A549 (cell line): Measurements from ENCODE around the gene WIPF3. TPM values are rescaled to one million over a fixed set of nuclear protein-coding genes. Genes with fewer than 3 reads are reported as not detected.

ENCODE experiments used
- ATAC-seq, 2 experiments: fragments of 200-7000 bp in 1 of 2; fragments of >200 bp in 1 of 2; cut with Nextera tagmentation in 1 of 2; cut with Tn5 transposase in 1 of 2; 3 replicates each; pipeline versions ENCODE4 v1.8.0 to v1.9.1; 2018 to 2020; ENCODE audit warnings: mild to moderate bottlenecking in 1 of 2, moderate library complexity in 1 of 2
- CTCF ChIA-PET: fragments of 300-600 bp; sonication (Branson Sonifier 250); formaldehyde crosslinking; extraction: SDS; loops from one replicate; lab custom pipeline; 2021; ENCODE audit warnings: antibody characterized with exemption, inconsistent platforms; lab: Yijun Ruan, JAX
- POLR2A ChIA-PET: fragments of 350-600 bp; formaldehyde crosslinking; extraction: SDS; loops from one replicate; lab custom pipeline; 2021; ENCODE audit warnings: antibody characterized with exemption, inconsistent platforms; lab: Yijun Ruan, JAX
- DNase-seq, 2 experiments: peaks; one replicate each; pipeline versions ENCODE4 v3.0.0 to v3.0.0-alpha.2; 2011 to 2016; ENCODE audit warnings: low read depth in 1 of 2, low spot score in 1 of 2
- FAIRE-seq: peaks from 2 replicates; lab custom pipeline; 2011; peaks lifted over from hg19 to GRCh38; lab: Jason Lieb, UNC
- H3K27ac ChIP-seq, 2 experiments: fragments of >200 bp; sonication (Bioruptor Twin); formaldehyde crosslinking; 3 replicates each; pipeline ENCODE4 v1.5.1; 2016 to 2017
- H3K4me1 ChIP-seq: fragments of >200 bp; sonication (Bioruptor Twin); formaldehyde crosslinking; 3 replicates; pipeline ENCODE4 v1.6.1; 2016
- H3K4me2 ChIP-seq: fragments of >200 bp; sonication (Bioruptor Twin); formaldehyde crosslinking; 3 replicates; pipeline ENCODE4 v1.6.1; 2016
- H3K4me3 ChIP-seq: fragments of >200 bp; sonication (Bioruptor Twin); formaldehyde crosslinking; 3 replicates; pipeline ENCODE4 v1.5.1; 2016
- H3K9me3 ChIP-seq: fragments of >200 bp; sonication (Bioruptor Twin); formaldehyde crosslinking; 3 replicates; pipeline ENCODE4 v1.6.1; 2016
- CTCF ChIP-seq: fragments of >200 bp; sonication (Bioruptor Twin); formaldehyde crosslinking; IDR thresholded peaks from 3 replicates; pipeline ENCODE4 v1.5.1; 2016
- E2F6 ChIP-seq: IDR thresholded peaks from 2 replicates; pipeline ENCODE4 v1.6.1; 2012; ENCODE audit warnings: low read depth, borderline replicate concordance
- ELK1 ChIP-seq: fragments of 150-350 bp; IDR thresholded peaks from 2 replicates; pipeline ENCODE4 v1.6.1; 2014; ENCODE audit warnings: low read depth, mild to moderate bottlenecking, low read length
- ESRRA ChIP-seq: fragments of 150-350 bp; IDR thresholded peaks from 2 replicates; pipeline ENCODE4 v1.6.1; 2014; ENCODE audit warnings: mild to moderate bottlenecking, low read length, borderline replicate concordance
- FOSL2 ChIP-seq, 2 experiments: fragments of 450-650 bp in 1 of 2; fragments of >200 bp in 1 of 2; sonication (Bioruptor Twin) in 1 of 2; formaldehyde crosslinking; IDR thresholded peaks; 2 replicates each; pipeline versions ENCODE4 v1.5.0 to v1.6.1; 2016 to 2020; ENCODE audit warnings: mild to moderate bottlenecking in 1 of 2, moderate library complexity in 1 of 2
- HEYL ChIP-seq: fragments of 250-450 bp; sonication (Bioruptor Pico); IDR thresholded peaks from 2 replicates; pipeline ENCODE4 v1.8.0; 2021; ENCODE audit warnings: mild to moderate bottlenecking, moderate library complexity
- HMGXB4 ChIP-seq: fragments of 250-450 bp; sonication (Bioruptor Pico); IDR thresholded peaks from 2 replicates; pipeline ENCODE4 v1.5.0; 2021; ENCODE audit warnings: mild to moderate bottlenecking, moderate library complexity, borderline replicate concordance
- HOXB13 ChIP-seq: fragments of 250-450 bp; sonication (Bioruptor Pico); IDR thresholded peaks from 2 replicates; pipeline ENCODE4 v1.5.0; 2020; ENCODE audit warnings: low read depth, mild to moderate bottlenecking, moderate library complexity
- JUN ChIP-seq, 2 experiments: fragments of >200 bp; sonication (Bioruptor Twin); formaldehyde crosslinking; IDR thresholded peaks; 2 replicates in 1 of 2; 3 replicates in 1 of 2; pipeline ENCODE4 v1.6.1; 2016 to 2017
- KDM5A ChIP-seq: fragments of 200-600 bp; sonication (generic); IDR thresholded peaks from 2 replicates; pipeline ENCODE4 v1.6.1; 2016; ENCODE audit warnings: antibody characterized with exemption, mild to moderate bottlenecking
- MAZ ChIP-seq: fragments of 150-350 bp; IDR thresholded peaks from 2 replicates; pipeline ENCODE4 v1.6.1; 2014; ENCODE audit warnings: antibody characterized with exemption, low read depth, low read length, borderline replicate concordance
- NPAS2 ChIP-seq: fragments of 250-450 bp; sonication (Bioruptor Pico); IDR thresholded peaks from 2 replicates; pipeline ENCODE4 v1.8.0; 2022; ENCODE audit warnings: mild to moderate bottlenecking, moderate library complexity, borderline replicate concordance
- NR3C1 ChIP-seq: fragments of >200 bp; sonication (Bioruptor Twin); formaldehyde crosslinking; IDR thresholded peaks from 3 replicates; pipeline ENCODE4 v1.6.1; 2017
- POLR2A ChIP-seq: IDR thresholded peaks from 2 replicates; pipeline ENCODE4 v1.6.1; 2012; ENCODE audit warnings: mild to moderate bottlenecking, low read length
- RAD21 ChIP-seq, 2 experiments: fragments of >200 bp in 1 of 2; sonication (Bioruptor Twin) in 1 of 2; formaldehyde crosslinking in 1 of 2; IDR thresholded peaks in 1 of 2; conservative IDR thresholded peaks in 1 of 2; 2 replicates in 1 of 2; 3 replicates in 1 of 2; pipeline ENCODE4 v1.6.1; 2012 to 2018; ENCODE audit warnings: inconsistent platforms in 1 of 2
- RCOR1 ChIP-seq: fragments of 150-350 bp; IDR thresholded peaks from 2 replicates; pipeline ENCODE4 v1.6.1; 2014; ENCODE audit warnings: antibody characterized with exemption, low read length, low read depth
- REST ChIP-seq: fragments of 200-600 bp; sonication (generic); IDR thresholded peaks from 2 replicates; pipeline ENCODE4 v1.6.1; 2016; ENCODE audit warnings: antibody characterized with exemption, mild to moderate bottlenecking, moderate library complexity
- SREBF2 ChIP-seq: fragments of 450-650 bp; IDR thresholded peaks from 2 replicates; pipeline ENCODE4 v1.6.1; 2014; ENCODE audit warnings: mild to moderate bottlenecking, moderate library complexity
- TP53 ChIP-seq: fragments of 250-450 bp; sonication (Bioruptor Pico); IDR thresholded peaks from 2 replicates; pipeline ENCODE4 v1.5.0; 2021; ENCODE audit warnings: mild to moderate bottlenecking, moderate library complexity
- WGBS: methylation state at CpG from one replicate; pipeline ENCODE4 v1.1.6; 2017; ENCODE audit errors: missing lambda C conversion rate; 5-methylcytosine and 5-hydroxymethylcytosine counted together
- polyA plus RNA-seq, 4 experiments: library from polyadenylated mRNA; depleted of rRNA in 3 of 4; stranded (reverse); fragments of >200 nt; fragmentation: RNase III in 1 of 4; extraction: RNeasy Plus Mini Kit Qiagen cat#74134 plus additional on column Dnase treatment in 1 of 4; gene quantifications; 2 replicates in 3 of 4; 3 replicates in 1 of 4; pipeline ENCODE4 v1.2.3, GENCODE V29; 2011 to 2017

WIPF3 gene
- polyA plus RNA-seq, 2 of the 4 experiments (the other 2 are of a cell fraction): 0.10 to 0.30 TPM

- TF ChIP-seq ESRRA (no peak), JUN (IDR thresholded peaks at IDR 0.05) (no peak), KDM5A (no peak), RAD21 (conservative IDR thresholded peaks at IDR 0.05 in 1 of 2, IDR thresholded peaks at IDR 0.05 in 1 of 2) (no peak), POLR2A (no peak), HEYL (CRISPR knock-in tag) (no peak), CTCF (no peak), MAZ (no peak), NPAS2 (no peak), HOXB13 (CRISPR knock-in tag) (no peak), HMGXB4 (CRISPR knock-in tag) (no peak), NR3C1 (no peak), E2F6 (no peak), TP53 (no peak), FOSL2 (IDR thresholded peaks at IDR 0.05) (no peak), FOSL2 (CRISPR knock-in tag; IDR thresholded peaks at IDR 0.05) (no peak), SREBF2 (no peak), ELK1 (no peak), RCOR1 (no peak), REST (no peak)
- no peak overlapping the region for H3K4me3 ChIP-seq
- CTCF ChIA-PET: interaction anchor here (0.9 kb wide), 1 partner anchor 176 kb away, joined by 3 read pairs; no protein-coding TSS in a partner anchor
- no peaks in the 10 kb centered on the region for H3K9me3 ChIP-seq
- no peak overlapping the region for H3K4me2 ChIP-seq
- FAIRE-seq: no peak
- peaks cover 4% of the 10 kb centered on the region; the same call in 1 of the 3 replicates for H3K4me1 ChIP-seq
- no peak overlapping the region for H3K27ac ChIP-seq
- POLR2A ChIA-PET: no interaction called here
- ATAC-seq: no peak
- WGBS: 20% methylated on average over 2 of the region's 2 CpGs
- no peak for DNase-seq
Measured at GRCh38 chr7:29812185-29812876, 6.0 kb downstream of the WIPF3 start.
